ENCODE data around the gene OARD1. TPM values are rescaled to one million over a fixed set of nuclear protein-coding genes. Genes with fewer than 3 reads are reported as not detected.

OARD1 gene
- total and polyA plus RNA-seq, 2 of the 8 experiments (the other 6 are each of a cell fraction or from before 2014, with no cell fraction given): 16.8 to 35.8 TPM

- no peak for TF ChIP-seq CBX5 (IDR thresholded peaks at IDR 0.05; ENCODE audit: low read depth, low read length)
- TF ChIP-seq POLR2A (IDR thresholded peaks at IDR 0.05; ENCODE audit: control extremely low read depth in 1 of 2, low read depth in 2 of 2, low read length in 2 of 2): no peak
- TF ChIP-seq MAFK (IDR thresholded peaks at IDR 0.05; ENCODE audit: low read depth, low read length): no peak
- TF ChIP-seq USF2 (IDR thresholded peaks at IDR 0.05; ENCODE audit: low read length): no peak
- TF ChIP-seq CEBPB (IDR thresholded peaks at IDR 0.05; ENCODE audit: low read depth, low read length): no peak
- no peak for TF ChIP-seq TAF7 (optimal IDR thresholded peaks at IDR 0.05; ENCODE audit: borderline replicate concordance, low read depth, low read length)
- no peak for TF ChIP-seq ZNF274 (IDR thresholded peaks at IDR 0.05; ENCODE audit: borderline replicate concordance, extremely low read depth, low read length)
- no peak for TF ChIP-seq RAD21 (IDR thresholded peaks at IDR 0.05 in 1 of 2, conservative IDR thresholded peaks at IDR 0.05 in 1 of 2; ENCODE audit: low read depth in 2 of 2, low read length in 2 of 2)
- no peak for TF ChIP-seq ASH2L (IDR thresholded peaks at IDR 0.05; ENCODE audit: low read length)
Measured at GRCh38 chr6:41025966-41026530, 46.1 kb downstream of the OARD1 start (continued).
